Tibial artery (tissue), 4 donors: ENCODE results near the gene KLHL40.

ENCODE experiments used
- DNase-seq, 2 donors: peaks; one replicate each; pipeline ENCODE4 v3.0.0-alpha.2; 2019
- H3K27ac ChIP-seq, 2 donors: fragments of 200-600 bp; sonication (generic) in 1 of 2; 1 replicate in 1 of 2; 2 replicates in 1 of 2; pipeline ENCODE4 v1.5.1; 2018 to 2019; ENCODE audit warnings: mild to moderate bottlenecking in 1 of 2
- H3K27me3 ChIP-seq, 2 donors: fragments of 200-600 bp; sonication (generic) in 1 of 2; one replicate each; pipeline versions ENCODE4 v1.5.1 to v1.6.0; 2016 to 2019
- H3K36me3 ChIP-seq, 3 donors: fragments of 200-600 bp; sonication (generic) in 2 of 3; one replicate each; pipeline ENCODE4 v1.5.1; 2016 to 2019; ENCODE audit warnings: mild to moderate bottlenecking in 2 of 3
- H3K4me1 ChIP-seq, 4 donors: fragments of 200-600 bp; sonication (generic) in 2 of 4; 1 replicate in 3 of 4; 2 replicates in 1 of 4; pipeline ENCODE4 v1.5.1; 2016 to 2019
- H3K4me3 ChIP-seq, 2 donors: fragments of 200-600 bp; sonication (generic) in 1 of 2; 1 replicate in 1 of 2; 2 replicates in 1 of 2; pipeline ENCODE4 v1.5.1; 2018 to 2019; ENCODE audit warnings: mild to moderate bottlenecking in 2 of 2
- H3K9me3 ChIP-seq, 3 donors: fragments of 200-600 bp; sonication (generic) in 1 of 3; one replicate each; pipeline ENCODE4 v1.5.1; 2016 to 2019
- CTCF ChIP-seq, 2 experiments: fragments of 200-600 bp in 1 of 2; fragments of 450-650 bp in 1 of 2; IDR thresholded peaks; one replicate each; pipeline ENCODE4 v1.5.1; 2017 to 2019; ENCODE audit warnings: antibody characterized with exemption in 2 of 2, mild to moderate bottlenecking in 1 of 2, moderate library complexity in 1 of 2
- intact Hi-C: fragments of 100-400 bp; cut with DNase I; formaldehyde crosslinking; loops from one replicate; pipeline ENCODE4 v1.15.0; 2023; ENCODE audit warnings: low total_unique reads

Gene KLHL40

DNA sequence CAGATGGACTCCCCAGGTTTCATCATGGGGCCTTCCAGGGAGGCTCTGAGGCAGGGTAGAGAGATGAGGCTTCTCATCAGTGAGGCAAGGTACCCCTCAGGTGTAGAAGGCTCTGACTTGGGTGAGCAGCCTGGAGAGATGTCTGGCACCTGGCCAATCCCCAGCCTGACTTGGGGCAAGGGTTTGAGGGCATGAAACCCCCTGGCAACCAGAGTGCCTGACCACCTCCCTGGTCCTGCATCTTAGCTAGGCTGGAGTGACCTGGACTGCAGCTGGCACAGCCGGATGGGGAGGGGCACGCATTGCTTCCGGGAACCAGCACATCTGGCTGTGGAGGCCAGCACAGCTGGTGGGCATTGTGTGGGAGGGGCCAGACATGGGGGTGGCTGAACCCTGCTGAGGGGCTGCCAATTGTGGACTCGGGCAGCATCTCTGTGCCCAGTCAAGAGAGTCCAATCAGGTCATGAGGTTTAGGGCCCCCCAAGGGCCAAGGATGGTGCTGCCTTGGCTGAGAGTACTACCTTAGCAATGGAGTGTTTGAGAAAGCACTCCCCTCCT, 29.9 kb upstream of the KLHL40 start:
- Histone ChIP-seq H3K4me1 (peaks cover 0 to 79% (median 72%) of the 10 kb centered on the region in 4 donors), H3K27me3 (no peaks in the 10 kb centered on the region), H3K36me3 (peaks cover 10 to 32% (median 20%) of the 10 kb centered on the region in 3 donors), H3K9me3 (no peaks in the 10 kb centered on the region), H3K4me3 (peak overlapping the region; percentile 89 to 95), H3K27ac (peak overlapping the region; percentile 95 to 99)
- intact Hi-C loops = loop anchor here (2.0 kb wide), 1 partner anchor 89 kb away; no protein-coding TSS in a partner anchor
- no peak for TF ChIP-seq CTCF (IDR thresholded peaks at IDR 0.05)
- peak; percentile 48 to 80 for DNase-seq

DNA sequence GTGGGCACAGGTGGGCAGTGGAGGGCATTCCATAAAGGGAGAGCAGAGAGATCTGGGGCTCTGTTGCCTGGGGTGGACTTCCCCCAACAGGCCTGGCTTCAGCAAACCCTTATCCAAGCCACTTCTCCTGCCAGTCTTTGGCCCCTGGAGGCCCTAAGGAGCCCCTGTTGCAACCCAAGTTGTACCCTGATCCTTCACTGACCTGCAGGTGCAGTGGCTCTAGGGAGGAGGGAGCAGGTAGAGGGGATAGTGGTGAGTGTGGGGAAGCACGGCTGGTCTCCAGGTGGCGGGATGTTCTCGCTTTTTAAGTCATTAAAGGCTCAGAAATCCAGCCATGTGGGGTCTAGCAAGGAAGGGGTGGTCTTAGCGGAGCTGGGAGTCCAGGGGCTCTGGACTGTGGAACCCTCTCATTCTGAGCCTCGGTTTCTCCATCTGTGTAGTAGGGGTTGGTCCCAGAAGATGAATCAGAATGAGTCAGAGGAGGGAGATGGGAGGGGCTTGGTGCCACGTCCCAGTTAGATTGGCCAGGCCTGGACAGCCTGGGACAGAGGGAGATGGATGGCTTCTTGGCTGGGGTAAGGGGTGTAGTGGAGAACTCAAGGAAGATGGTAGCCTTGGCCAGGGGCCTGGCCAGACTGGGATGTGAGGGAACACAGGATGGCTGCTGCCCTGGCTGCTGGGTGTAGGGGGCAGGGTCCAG, 29.2 kb upstream of the KLHL40 start:
- no peaks in the 10 kb centered on the region for H3K27me3 ChIP-seq
- peaks cover 0 to 73% (median 65%) of the 10 kb centered on the region in 4 donors for H3K4me1 ChIP-seq
- DNase-seq = peak in 1 of 2 donors; percentile 78
- H3K27ac ChIP-seq = peak overlapping the region; percentile 95 to 99
- peak overlapping the region; percentile 89 to 95 for H3K4me3 ChIP-seq
- TF ChIP-seq CTCF (IDR thresholded peaks at IDR 0.05) = no peak
- intact Hi-C loops = loop anchor here (2.0 kb wide), 1 partner anchor 89 kb away; no protein-coding TSS in a partner anchor
- peaks cover 10 to 40% (median 20%) of the 10 kb centered on the region in 3 donors for H3K36me3 ChIP-seq
- H3K9me3 ChIP-seq = no peaks in the 10 kb centered on the region

GRCh38 chr3:42656680-42657610, 28.4 kb upstream of the KLHL40 start:
- peak overlapping the region; percentile 95 to 99 for H3K27ac ChIP-seq
- peaks cover 0 to 65% (median 57%) of the 10 kb centered on the region in 4 donors for H3K4me1 ChIP-seq
- no peak for TF ChIP-seq CTCF (IDR thresholded peaks at IDR 0.05)
- H3K4me3 ChIP-seq = no peak overlapping the region
- no peak for DNase-seq
- H3K36me3 ChIP-seq = peaks cover 10 to 47% (median 20%) of the 10 kb centered on the region in 3 donors
- H3K27me3 ChIP-seq = no peaks in the 10 kb centered on the region
- H3K9me3 ChIP-seq = no peaks in the 10 kb centered on the region
- intact Hi-C loops = no loop called here

GRCh38 chr3:42657675-42658074, 27.7 kb upstream of the KLHL40 start:
- Histone ChIP-seq H3K4me1 (peaks cover 0 to 57% (median 50%) of the 10 kb centered on the region in 4 donors), H3K27me3 (no peaks in the 10 kb centered on the region), H3K27ac (peak overlapping the region; percentile 95 to 99), H3K9me3 (no peaks in the 10 kb centered on the region), H3K4me3 (no peak overlapping the region), H3K36me3 (peaks cover 10 to 54% (median 20%) of the 10 kb centered on the region in 3 donors)
- intact Hi-C loops = no loop called here
- no peak for DNase-seq
- no peak for TF ChIP-seq CTCF (IDR thresholded peaks at IDR 0.05)

GRCh38 chr3:42658091-42658770, 27.1 kb upstream of the KLHL40 start:
- intact Hi-C loops = no loop called here
- Histone ChIP-seq H3K27me3 (no peaks in the 10 kb centered on the region), H3K36me3 (peaks cover 10 to 59% (median 25%) of the 10 kb centered on the region in 3 donors), H3K4me1 (peaks cover 0 to 52% (median 45%) of the 10 kb centered on the region in 4 donors), H3K27ac (peak overlapping the region; percentile 95 to 99), H3K9me3 (no peaks in the 10 kb centered on the region), H3K4me3 (no peak overlapping the region)
- DNase-seq = peak in 1 of 2 donors; percentile 67
- no peak for TF ChIP-seq CTCF (IDR thresholded peaks at IDR 0.05)
